Right renal pelvis (tissue), 4 donors: ENCODE measurements around the gene ADRA2B. TPM values are rescaled to one million over a fixed set of nuclear protein-coding genes. Genes with fewer than 3 reads are reported as not detected.

Experiments
- DNase-seq, 4 donors: peaks; one replicate each; pipeline ENCODE4 v3.0.0-alpha.2; 2013; ENCODE audit warnings: low read depth in 4 of 4, low spot score in 3 of 4, missing footprints in 1 of 4
- polyA plus RNA-seq, 4 donors: library from polyadenylated mRNA; unstranded; fragments of 120-200 nt; gene quantifications; one replicate each; pipeline ENCODE4 v1.2.1, GENCODE V29; 2013; ENCODE audit not compliant: insufficient read length in 4 of 4

The ADRA2B gene
- polyA plus RNA-seq, 4 donors: 2.8 to 6.3 (median 4.8) TPM

- no peak for DNase-seq
These were observed 3.0 kb upstream of the ADRA2B start for GRCh38 chr2:96119389-96119751.

DNA sequence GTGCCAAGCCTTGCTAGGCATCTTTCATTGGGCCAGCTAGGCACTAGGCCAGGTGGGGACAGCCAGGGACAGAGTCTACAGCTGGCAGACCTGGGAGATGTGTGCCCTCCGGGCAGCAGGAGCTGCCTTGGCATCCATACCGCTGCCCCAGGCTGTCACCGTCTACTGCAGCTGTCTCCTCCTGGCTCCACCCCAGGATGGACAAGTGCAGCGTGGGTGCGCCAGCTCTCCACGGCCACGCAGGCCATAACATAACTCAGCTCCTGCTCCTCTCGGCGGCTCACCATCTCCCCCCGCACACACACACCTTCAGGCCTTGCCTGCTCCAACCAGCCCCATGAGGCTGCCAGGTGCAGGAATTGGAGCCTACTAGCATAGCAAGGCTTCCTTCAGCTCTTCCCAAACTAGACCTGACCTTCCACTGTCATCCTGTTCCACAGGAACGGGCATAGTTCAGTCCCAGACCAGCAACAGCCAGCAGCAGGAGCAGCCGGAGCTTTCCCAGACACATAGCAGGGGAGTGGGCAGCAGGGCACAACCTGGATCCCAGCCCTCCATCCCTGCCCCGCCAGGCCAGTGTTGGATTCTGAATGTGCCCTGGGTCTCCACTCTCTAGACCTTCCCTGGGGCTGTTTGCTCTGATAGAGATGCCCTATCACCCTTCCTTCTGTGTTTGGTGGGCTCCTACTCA lies 2.5 kb upstream of the ADRA2B start:
- DNase-seq: no peak

DNA sequence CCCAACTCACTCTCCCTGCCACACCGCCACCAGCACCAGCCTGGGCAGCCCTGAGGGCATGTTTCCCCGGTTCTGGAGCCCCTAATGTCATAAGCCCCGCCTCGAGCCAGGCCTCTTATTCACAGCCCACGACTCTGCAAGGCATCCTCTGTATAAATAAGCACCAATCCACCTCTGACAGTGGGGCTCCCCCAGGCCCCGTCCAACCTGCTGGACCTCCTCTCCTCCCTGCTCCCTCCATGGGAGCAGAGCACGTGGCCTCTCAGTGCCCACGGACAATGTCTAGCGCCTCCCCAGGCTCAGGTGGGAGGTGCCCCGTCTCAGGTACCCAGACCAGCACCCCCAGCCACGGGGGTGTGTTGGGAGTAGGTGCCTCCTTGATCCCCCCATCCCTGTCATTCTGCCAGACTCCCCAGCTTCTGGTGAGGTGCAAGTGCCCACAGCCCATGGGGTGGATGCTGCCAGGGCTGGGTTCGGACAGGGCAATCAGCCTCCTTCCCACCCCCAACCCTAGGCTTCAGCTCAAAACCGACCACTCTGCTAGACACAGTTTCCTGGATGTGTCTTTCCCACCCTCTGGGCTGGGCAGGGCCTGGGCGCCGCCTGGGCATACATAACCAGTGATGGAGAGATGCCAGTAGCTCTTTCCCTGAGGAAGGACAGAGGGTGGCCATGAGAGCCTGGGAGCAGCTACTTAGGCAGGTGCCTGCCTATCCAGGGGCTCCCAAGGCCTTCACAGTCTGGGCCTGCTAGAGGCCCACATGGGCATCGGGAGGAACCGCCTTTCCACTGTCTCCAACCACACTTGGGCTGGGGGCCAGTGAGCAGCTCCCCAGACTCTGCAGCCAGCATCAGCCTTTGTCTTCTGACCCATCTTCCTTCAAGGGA lies 1.6 kb upstream of the ADRA2B start:
- no peak for DNase-seq

DNA sequence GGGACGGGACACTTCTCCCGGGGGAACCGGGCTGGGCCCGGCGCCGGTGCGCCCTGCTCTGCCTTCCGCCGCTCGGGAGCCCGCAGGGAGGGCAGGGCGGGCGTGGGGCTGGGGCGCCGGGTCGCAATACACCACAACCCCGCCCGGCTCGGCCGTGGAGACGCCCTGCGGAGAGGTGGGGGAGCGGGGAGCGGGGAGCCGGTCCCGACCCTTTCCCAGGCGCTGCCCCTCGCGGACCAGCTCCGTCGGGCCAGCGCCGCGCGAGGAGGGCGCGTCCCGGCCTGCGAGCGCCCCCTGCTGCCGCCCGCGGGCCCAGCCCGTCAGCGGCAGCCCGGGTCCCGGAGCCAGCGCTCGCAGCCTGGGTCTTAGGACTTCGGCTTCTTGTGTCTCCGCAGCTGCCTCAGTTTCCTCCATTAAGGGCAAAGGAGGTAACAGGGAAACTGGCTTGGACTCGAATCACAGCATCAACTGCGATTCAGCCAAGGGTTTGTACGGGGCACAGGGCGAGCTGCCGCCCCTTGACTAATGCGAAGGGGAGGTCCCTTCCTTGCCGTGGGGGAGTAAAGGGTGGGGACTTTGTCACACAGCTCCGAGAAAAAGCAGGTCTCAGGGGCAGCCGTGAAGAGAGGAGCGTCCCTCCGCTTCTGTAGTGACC lies 635 bp upstream of the ADRA2B start:
- DNase-seq: peak in 1 of 4 donors; percentile 39

GRCh38 chr2:96115631-96116423 lies 544 bp downstream of the ADRA2B start:
- DNase-seq: no peak

GRCh38 chr2:96114903-96115581 lies 1.3 kb downstream of the ADRA2B start:
- no peak for DNase-seq

DNA sequence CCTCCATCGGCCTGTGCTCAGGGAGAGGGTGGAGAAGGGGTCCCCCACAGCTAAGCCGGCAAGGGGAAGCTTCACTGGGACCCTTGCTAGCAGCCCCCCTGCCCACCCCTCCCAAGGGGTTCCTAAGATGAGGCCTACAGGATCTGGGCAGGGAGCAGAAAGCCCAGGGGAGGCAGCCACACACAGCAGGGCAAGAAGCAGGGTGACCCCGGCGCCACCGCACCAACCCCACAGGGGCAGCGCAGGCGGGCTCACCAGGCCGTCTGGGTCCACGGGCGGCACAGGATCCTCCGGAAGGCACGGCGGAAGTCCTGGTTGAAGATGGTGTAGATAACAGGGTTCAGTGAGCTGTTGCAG lies 1.8 kb downstream of the ADRA2B start:
- DNase-seq: no peak

DNA sequence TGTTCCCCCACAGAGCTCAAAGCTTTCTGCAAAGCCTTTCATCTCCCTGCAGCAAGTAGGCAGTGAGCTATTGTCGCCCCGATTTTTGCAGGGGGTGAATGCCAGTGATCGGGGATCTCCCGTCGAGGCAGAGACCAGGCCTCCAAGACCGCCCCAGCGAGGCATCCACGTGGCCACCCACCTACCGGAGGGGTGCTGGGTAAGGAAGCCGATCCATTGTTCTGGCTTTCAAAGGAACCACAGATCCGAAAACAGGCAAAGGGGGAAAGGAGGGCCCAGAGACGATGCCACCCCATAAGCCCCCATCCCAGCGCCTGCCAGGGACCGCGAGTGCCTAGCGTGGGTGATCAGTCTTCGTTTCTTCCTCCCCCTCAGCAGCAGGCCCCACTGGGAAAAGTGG lies 2.4 kb downstream of the ADRA2B start:
- no peak for DNase-seq

DNA sequence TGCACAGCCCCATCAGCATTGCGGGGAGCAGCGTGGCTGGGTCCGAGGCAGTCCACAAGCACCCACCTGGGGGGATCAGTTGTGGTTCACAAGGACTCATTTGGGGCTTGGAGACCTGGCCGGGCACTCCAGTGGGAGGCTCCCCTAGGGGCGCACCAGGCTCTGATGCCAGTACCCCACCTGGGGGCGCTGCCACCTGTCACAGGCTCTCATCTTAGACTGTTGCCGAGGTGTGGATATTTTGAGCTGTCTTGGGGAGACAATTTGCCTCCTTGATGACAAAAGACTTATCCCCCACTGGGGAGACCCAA lies 3.0 kb downstream of the ADRA2B start:
- DNase-seq: no peak

- no peak for DNase-seq
These were observed 3.6 kb downstream of the ADRA2B start for GRCh38 chr2:96112501-96113366.

GRCh38 chr2:96111823-96112500 lies 4.4 kb downstream of the ADRA2B start:
- DNase-seq: no peak

DNA sequence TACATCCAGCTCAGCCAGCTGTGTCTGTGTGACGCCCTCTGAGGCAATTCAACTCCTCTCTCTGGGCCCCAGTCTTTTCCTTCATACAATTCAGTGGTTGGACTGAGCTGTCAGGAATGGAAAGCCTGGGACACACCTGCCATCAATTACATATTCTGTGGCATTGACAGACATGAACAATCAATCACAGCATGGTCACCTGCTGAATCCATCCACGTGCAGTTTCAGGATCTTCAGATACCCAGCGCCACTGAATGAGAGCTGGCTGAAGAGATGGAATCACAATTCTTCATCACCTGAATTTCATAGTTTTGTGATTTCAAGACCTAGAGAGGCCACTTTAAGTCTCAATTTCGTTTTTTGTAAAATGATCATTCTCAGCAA lies 5.1 kb downstream of the ADRA2B start:
- DNase-seq: no peak

DNA sequence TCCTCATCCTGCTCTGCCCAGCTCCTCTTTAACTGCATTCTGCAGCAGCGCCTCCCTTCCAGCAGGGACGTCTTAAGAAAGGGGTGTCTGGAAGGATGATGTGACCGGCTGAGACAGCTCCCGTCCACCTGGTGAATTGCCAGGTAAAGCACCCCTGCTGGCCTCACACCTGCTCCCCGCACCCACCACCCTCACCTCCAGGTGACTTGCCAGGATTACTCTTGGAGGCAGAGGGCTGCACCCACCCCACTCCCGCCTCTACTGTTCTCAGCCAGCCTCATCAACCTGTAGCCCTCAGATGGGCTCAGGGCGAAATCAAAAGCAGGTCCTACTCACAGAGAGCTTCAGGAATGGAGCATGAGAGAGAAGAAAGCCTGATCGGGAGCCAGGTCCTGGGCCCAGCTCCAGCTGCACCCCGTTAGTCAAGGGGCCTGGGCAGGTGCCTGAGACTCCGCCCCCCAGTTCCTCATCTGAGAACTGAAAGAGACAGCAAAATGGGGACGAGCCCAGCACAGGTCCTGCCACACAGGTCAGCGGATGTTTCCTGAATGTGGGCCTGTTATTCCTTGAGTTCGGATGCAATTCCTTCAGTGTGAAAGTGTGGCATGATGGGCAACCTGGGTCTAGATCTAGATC lies 5.6 kb downstream of the ADRA2B start:
- no peak for DNase-seq

DNA sequence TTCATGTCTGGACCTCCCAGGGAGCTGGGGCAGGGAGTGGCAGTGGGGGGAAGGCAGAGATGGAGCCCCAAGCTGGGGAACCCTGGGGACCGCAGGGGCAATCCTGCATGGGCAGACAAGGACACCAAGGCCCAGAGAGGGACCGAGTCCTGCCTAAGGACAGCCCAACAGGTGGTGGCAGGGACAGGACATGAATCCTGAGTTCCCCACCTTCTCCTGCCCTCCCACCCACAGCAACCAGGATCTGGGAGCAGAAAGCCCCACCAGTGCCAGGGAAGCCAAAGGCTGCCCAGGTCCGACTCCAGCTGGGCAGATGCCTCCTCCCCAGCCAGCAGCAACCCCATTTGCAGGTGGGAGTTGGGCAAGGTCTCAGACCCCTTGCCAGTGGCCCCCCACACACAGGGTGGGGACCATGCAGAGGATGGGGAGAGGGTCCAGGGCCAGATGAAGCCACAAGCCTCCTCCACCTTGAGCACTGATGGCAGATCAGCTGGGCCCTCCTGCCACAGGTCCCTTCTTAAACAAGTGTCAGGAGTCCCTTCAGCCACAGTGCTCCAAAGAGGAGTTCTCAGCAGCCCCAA lies 6.3 kb downstream of the ADRA2B start:
- no peak for DNase-seq

- DNase-seq: no peak
These were observed 7.0 kb downstream of the ADRA2B start for GRCh38 chr2:96109361-96109680.

DNA sequence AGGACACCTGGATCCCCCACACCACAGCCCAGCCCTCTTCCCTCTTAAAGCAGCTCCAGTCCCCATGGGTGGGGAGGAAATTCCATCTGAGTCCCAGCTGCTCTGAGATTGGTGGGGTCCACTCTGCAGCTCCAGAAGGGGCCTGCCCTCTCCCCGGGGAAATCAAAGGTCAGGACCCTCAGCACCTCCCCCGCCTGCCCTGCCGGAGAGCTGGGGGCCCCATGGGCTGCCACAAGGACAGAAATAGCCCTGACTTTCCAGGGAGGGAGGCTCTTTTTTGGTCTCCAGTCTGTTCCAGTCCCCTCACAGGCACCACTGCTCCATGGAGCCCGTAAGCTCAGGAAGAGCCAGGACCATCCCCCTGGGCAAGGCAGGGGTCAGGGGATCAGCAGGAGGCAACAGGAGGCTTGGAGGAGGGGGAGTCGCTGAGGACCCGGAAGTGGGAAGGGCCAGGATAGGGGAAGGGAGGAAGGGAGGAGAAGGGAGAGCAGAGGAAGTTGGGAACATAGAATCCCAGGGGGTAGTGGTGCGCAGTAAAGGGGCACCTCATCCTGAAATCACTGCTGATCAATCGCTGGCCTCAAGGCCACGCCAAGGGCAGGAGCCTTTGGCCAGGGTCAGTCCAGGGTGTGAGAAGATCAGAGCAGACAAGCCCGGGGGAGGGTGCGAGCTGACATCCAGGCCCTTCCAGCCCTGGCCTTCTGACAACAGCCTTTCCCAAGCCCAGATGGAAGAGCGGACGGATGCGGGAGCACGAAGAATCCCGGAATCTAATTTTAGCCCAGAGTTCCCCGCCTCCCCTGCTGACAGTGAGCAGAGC lies 7.6 kb downstream of the ADRA2B start:
- no peak for DNase-seq

DNA sequence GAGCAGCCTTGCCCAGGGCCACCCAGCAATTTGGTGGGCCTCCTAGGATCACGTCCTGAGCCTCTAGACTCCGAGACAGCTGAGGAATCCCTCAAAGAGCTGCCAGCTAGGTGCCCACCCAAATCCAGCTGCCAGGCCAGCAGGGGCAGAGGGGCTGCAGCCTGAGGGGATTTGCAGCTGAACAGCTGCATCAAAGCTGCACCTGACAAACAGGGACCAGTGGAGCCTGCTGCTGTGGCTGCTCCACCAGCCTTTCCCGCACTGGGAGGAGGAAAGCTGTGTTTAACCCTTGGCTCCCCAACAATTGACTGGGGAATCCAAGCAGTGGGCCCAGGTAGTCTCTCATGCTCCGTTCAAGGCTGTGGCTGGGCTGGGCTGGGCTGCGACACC lies 8.2 kb downstream of the ADRA2B start:
- DNase-seq: no peak

DNA sequence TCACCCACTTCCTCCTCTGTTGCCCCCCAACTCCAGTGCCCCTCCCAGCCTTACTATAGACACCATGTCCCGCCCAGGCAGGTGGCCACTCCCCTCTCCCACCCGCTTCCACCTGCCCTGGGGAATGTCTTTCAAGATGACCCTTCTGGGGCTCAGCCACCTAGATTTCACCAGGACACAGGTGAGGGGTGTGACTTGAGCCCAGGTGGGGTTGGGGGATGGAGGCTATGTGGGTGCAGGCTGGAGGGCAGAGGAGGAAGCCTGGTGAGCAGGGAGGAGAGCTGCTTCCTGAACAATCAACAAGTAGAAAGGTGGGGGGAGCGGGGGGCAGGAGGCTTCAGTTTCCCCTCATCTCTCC lies 8.7 kb downstream of the ADRA2B start:
- no peak for DNase-seq
